Esophagus squamous epithelium (tissue), 4 donors: Measurements from ENCODE around the gene JAZF1.

Experiments used
- POLR2A ChIP-seq, 4 donors: fragments of 450-650 bp; IDR thresholded peaks; one replicate each; pipeline ENCODE4 v1.6.1; 2017; ENCODE audit warnings: antibody characterized with exemption in 4 of 4, mild to moderate bottlenecking in 4 of 4, moderate library complexity in 3 of 4
- TF ChIP-seq, protein P1 (sequence below), 6 experiments: fragments of 450-650 bp in 4 of 6; fragments of 200-600 bp in 2 of 6; sonication (generic) in 2 of 6; IDR thresholded peaks; one replicate each; pipeline ENCODE4 v1.5.1; 2016 to 2019; ENCODE audit warnings: antibody characterized with exemption in 6 of 6, mild to moderate bottlenecking in 4 of 6, moderate library complexity in 4 of 6

DNA sequence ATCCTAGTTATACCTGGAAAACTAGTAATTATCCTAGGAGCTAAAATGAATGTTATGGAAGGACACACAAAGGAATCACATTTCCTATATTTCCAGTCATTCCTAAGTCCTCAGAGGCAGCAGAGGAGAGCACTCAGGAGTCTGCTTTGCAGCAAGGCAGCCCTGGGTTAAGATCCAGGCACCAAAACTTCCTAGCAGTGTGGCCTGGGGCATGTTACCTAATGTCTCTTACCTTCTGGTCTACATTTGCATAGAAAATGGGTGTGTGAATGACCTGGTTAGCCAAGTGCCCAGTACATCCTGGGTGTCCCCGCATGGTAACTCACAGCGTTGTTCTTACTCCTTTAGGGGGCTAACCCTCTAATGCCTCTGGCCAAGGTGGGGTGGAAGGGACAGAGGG lies 304.8 kb downstream of the JAZF1 start:
- TF ChIP-seq, protein P1, sequence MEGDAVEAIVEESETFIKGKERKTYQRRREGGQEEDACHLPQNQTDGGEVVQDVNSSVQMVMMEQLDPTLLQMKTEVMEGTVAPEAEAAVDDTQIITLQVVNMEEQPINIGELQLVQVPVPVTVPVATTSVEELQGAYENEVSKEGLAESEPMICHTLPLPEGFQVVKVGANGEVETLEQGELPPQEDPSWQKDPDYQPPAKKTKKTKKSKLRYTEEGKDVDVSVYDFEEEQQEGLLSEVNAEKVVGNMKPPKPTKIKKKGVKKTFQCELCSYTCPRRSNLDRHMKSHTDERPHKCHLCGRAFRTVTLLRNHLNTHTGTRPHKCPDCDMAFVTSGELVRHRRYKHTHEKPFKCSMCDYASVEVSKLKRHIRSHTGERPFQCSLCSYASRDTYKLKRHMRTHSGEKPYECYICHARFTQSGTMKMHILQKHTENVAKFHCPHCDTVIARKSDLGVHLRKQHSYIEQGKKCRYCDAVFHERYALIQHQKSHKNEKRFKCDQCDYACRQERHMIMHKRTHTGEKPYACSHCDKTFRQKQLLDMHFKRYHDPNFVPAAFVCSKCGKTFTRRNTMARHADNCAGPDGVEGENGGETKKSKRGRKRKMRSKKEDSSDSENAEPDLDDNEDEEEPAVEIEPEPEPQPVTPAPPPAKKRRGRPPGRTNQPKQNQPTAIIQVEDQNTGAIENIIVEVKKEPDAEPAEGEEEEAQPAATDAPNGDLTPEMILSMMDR (IDR thresholded peaks at IDR 0.05), result no peak
- no peak for TF ChIP-seq POLR2A (IDR thresholded peaks at IDR 0.05)
